RWPE1 (cell line): Measurements from ENCODE around the gene DAAM2.

Experiments
- CTCF ChIA-PET: fragments of 350-600 bp; sonication (Branson Sonifier 250); formaldehyde crosslinking; extraction: SDS; loops from one replicate; lab custom pipeline; 2021; lab: Yijun Ruan, JAX
- POLR2A ChIA-PET: fragments of 400-600 bp; formaldehyde crosslinking; extraction: SDS; loops from one replicate; lab custom pipeline; 2020; ENCODE audit warnings: antibody characterized with exemption; ENCODE audit not compliant: low non-redundant PET; lab: Yijun Ruan, JAX
- DNase-seq: peaks from one replicate; pipeline ENCODE4 v3.0.0; 2012; ENCODE audit warnings: low spot score
- H3K27ac ChIP-seq: fragments of 450-650 bp; 2 replicates; pipeline ENCODE4 v1.5.1; 2017
- TF ChIP-seq, protein P1 (sequence below): fragments of 450-650 bp; conservative IDR thresholded peaks from 2 replicates; pipeline ENCODE4 v1.5.1; 2017; ENCODE audit warnings: low read depth, mild to moderate bottlenecking

DAAM2 gene

DNA sequence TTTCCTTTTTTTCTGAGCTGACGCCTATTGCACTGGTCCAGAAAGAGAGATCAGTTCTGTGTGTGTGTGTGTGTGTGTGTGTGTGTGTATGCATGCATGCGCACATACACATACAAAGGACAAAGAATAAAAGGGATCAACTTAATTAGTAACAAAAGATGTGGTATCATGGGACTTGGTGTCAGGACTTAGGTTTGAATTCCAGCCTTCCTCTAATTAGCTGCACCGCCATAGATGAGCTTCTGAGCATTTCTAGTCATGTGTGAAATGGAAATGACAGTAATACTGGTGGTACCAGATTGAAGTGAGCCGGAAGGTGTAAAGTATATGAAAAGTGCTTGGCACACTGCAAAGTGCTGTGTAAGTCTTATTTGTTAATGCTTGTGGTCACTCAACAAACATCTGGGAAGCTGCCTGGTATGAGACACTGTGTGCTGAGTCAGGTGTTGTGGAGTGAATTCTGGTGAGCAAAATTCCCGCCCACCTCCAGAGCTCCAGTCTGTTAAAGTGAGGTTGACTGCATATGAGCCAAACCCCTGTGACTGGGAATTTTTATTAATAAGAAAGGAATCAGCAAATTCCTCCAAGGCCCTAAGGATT, 12.4 kb downstream of the DAAM2 start:
- POLR2A ChIA-PET, result no interaction called here

DNA sequence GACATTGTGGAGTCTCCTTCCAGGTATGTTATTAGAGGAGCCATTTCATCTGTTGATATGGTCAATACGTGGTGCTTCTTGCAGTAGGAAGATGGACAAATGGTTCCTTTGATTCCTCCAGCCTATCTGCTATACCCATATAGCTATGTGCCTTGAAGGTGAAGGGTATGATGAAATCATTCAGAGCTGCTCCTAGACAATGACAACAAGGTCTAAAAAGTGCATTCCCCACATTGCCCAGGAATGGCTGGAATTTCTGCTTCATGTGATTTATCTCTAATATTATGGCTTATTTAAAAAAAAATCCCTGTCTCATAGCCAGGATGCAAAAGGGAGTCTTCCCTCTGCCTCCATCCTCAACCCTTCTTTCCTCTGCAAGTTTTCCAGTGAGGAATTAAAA, 14.1 kb downstream of the DAAM2 start:
- ChIA-PET POLR2A (no interaction called here), CTCF (no interaction called here)
- DNase-seq, result no peak
- H3K27ac ChIP-seq, result no peak overlapping the region
- TF ChIP-seq, protein P1, sequence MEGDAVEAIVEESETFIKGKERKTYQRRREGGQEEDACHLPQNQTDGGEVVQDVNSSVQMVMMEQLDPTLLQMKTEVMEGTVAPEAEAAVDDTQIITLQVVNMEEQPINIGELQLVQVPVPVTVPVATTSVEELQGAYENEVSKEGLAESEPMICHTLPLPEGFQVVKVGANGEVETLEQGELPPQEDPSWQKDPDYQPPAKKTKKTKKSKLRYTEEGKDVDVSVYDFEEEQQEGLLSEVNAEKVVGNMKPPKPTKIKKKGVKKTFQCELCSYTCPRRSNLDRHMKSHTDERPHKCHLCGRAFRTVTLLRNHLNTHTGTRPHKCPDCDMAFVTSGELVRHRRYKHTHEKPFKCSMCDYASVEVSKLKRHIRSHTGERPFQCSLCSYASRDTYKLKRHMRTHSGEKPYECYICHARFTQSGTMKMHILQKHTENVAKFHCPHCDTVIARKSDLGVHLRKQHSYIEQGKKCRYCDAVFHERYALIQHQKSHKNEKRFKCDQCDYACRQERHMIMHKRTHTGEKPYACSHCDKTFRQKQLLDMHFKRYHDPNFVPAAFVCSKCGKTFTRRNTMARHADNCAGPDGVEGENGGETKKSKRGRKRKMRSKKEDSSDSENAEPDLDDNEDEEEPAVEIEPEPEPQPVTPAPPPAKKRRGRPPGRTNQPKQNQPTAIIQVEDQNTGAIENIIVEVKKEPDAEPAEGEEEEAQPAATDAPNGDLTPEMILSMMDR, result no peak

More for the DNA sequence above, 12.4 kb downstream of the DAAM2 start:
- DNase-seq, result no peak
- no peak overlapping the region for H3K27ac ChIP-seq
- CTCF ChIA-PET, result no interaction called here
- TF ChIP-seq, protein P1, result no peak

DNA sequence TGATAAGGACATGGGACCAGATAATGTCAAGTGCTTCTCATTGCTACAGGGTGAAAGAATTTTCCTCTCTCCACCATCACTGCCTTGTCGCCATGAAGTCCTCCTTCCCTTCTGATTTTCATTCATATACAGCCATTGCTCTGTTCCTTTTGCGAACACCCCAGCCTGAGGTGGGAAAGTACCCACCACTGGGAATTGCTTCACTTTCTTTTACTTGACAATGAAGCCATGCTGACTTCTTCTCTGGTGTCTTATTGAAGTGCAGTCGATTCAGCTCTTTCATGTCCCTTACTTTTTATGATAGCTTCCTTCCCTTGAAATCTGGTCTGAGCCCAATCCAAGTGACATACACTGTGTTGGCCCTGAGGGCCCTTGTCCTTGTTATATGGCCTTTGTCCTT, 16.2 kb downstream of the DAAM2 start:
- POLR2A ChIA-PET, result no interaction called here
- no peak for DNase-seq
- CTCF ChIA-PET, result no interaction called here
- TF ChIP-seq, protein P1, result no peak
- no peak overlapping the region for H3K27ac ChIP-seq

DNA sequence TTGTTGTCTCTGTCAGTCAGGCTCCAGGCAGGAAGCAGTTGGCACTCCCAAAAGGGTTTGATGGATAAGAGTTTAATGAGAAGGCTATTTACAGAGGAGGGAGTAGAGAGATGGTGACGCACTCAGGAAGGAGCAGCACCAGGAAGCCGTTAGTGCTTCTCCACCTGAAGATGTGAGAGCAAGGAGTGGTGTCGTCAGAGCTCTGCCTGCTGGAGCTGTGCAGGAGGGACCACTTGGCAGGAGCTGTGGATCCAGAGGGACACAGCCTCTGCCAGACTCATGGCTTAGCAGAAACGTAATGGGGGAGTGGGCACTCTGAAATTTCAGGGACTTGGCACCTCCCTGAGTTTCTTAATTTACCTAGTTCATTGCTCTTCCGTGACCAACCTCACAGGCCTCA, 16.8 kb downstream of the DAAM2 start:
- ChIA-PET CTCF (no interaction called here), POLR2A (no interaction called here)
- TF ChIP-seq, protein P1, result no peak
- no peak overlapping the region for H3K27ac ChIP-seq
- DNase-seq, result no peak

DNA sequence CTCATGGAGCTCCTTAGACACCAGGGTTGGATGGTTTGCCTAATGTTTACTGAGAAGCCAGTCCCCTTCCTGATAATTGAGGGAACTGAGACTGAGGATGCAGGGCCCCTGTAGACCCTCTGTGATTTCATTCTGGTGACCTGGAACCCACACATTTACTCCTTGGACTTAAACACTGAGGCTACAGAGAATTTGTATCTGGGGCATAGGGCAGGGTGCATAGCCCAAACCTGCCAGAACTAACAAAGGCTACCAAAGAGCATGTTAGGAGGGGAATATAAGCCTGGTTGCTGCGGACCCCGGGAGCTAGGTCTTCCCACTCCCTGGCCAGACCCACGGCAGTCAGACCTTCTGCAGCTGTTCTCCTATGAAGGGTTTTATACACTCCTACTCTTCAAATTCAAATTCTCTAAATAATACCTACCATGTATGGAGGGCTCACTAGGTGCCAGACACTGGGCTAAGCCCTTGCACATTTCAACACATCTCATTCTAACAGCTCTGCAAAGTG, 19.7 kb downstream of the DAAM2 start:
- no peak for DNase-seq
- no peak overlapping the region for H3K27ac ChIP-seq
- CTCF ChIA-PET, result interaction anchor here (0.7 kb wide), 1 partner anchor 261 kb away, joined by 3 read pairs; no protein-coding TSS in a partner anchor

DNA sequence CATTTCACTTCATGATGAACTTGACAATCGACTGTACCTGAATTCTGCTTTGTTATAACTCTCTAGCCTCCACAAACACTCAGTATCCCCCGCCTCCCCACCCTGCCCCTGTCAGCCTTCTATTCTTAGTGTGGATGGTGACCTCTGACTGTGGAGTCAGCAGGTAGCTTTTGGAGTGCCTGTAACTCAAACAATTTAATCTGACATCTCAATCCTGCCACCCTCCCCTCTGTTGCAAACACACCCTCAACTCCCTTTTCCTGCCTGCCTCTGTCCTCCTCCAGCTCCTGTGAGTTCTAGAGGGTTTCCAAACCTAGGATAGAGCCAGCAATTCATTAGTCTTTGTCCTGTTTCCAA, 20.3 kb downstream of the DAAM2 start:
- POLR2A ChIA-PET, result no interaction called here

More for the DNA sequence above, 19.7 kb downstream of the DAAM2 start:
- TF ChIP-seq, protein P1, result no peak
- POLR2A ChIA-PET, result no interaction called here

More for the DNA sequence above, 20.3 kb downstream of the DAAM2 start:
- TF ChIP-seq, protein P1, result no peak
- DNase-seq, result no peak
- CTCF ChIA-PET, result no interaction called here
- H3K27ac ChIP-seq, result no peak overlapping the region
